SK-N-SH (cell line): Measurements from ENCODE around the gene CTBP1. TPM values are rescaled to one million over a fixed set of nuclear protein-coding genes. Genes with fewer than 3 reads are reported as not detected.

Source experiments
- CTCF ChIA-PET: fragments of 300-600, 350-600 bp; formaldehyde crosslinking; extraction: SDS; loops from one replicate; lab custom pipeline; 2021; lab: Yijun Ruan, JAX
- POLR2A ChIA-PET: fragments of 350-600 bp; sonication (Branson Sonifier 250); formaldehyde crosslinking; extraction: SDS; loops from one replicate; lab custom pipeline; 2020; ENCODE audit warnings: antibody characterized with exemption, inconsistent platforms; lab: Yijun Ruan, JAX
- DNase-seq: peaks from one replicate; pipeline ENCODE4 v3.0.0; 2012
- H2AFZ ChIP-seq: fragments of 200-600 bp; sonication (generic); 2 replicates; pipeline ENCODE4 v1.8.1; 2016; ENCODE audit warnings: antibody characterized with exemption, mild to moderate bottlenecking, low read depth
- H3F3A ChIP-seq: fragments of 200-600 bp; sonication (generic); replicated peaks from 2 replicates; pipeline ENCODE3; 2016; ENCODE audit warnings: antibody characterized with exemption, mild to moderate bottlenecking; ENCODE audit not compliant: insufficient read depth
- H3K27ac ChIP-seq, 2 experiments: fragments of 200-500 bp in 1 of 2; fragments of 200-600 bp in 1 of 2; sonication (Bioruptor generic) in 1 of 2; sonication (generic), shearing (Covaris generic) in 1 of 2; 2 replicates each; pipeline versions ENCODE4 v1.5.1 to v1.6.1; 2014 to 2016; ENCODE audit warnings: low read depth in 2 of 2, inconsistent platforms in 1 of 2, low read length in 1 of 2, mild to moderate bottlenecking in 1 of 2, mixed read lengths in 1 of 2
- H3K27me3 ChIP-seq: fragments of 200-600 bp; sonication (generic), shearing (Covaris generic); 2 replicates; pipeline ENCODE4 v1.6.1; 2016; ENCODE audit warnings: mixed run types; ENCODE audit not compliant: insufficient read depth
- H3K36me3 ChIP-seq, 2 experiments: fragments of 200-500 bp in 1 of 2; fragments of 200-600 bp in 1 of 2; sonication (Bioruptor generic) in 1 of 2; sonication (generic) in 1 of 2; replicated peaks in 1 of 2; 2 replicates each; pipeline versions ENCODE3 to v1.5.1; 2014 to 2016; ENCODE audit warnings: low read length in 1 of 2, mild to moderate bottlenecking in 1 of 2; ENCODE audit not compliant: insufficient read depth in 2 of 2, control insufficient read depth in 1 of 2
- H3K4me1 ChIP-seq, 2 experiments: fragments of 200-500 bp in 1 of 2; fragments of 200-600 bp in 1 of 2; sonication (Bioruptor generic) in 1 of 2; sonication (generic), shearing (Covaris generic) in 1 of 2; 2 replicates each; pipeline versions ENCODE4 v1.5.1 to v1.6.1; 2014 to 2016; ENCODE audit warnings: low read depth in 1 of 2, low read length in 1 of 2, mixed run types in 1 of 2; ENCODE audit not compliant: insufficient read depth in 2 of 2, control insufficient read depth in 1 of 2
- H3K4me2 ChIP-seq: fragments of 200-600 bp; sonication (generic), shearing (Covaris generic); 2 replicates; pipeline ENCODE4 v1.6.1; 2017; ENCODE audit warnings: mixed run types
- H3K4me3 ChIP-seq, 2 experiments: fragments of 200-500 bp in 1 of 2; fragments of 200-600 bp in 1 of 2; sonication (Bioruptor generic) in 1 of 2; sonication (generic), shearing (Covaris generic) in 1 of 2; 2 replicates each; pipeline versions ENCODE4 v1.5.1 to v1.8.1; 2014 to 2016; ENCODE audit warnings: low read depth in 2 of 2, inconsistent platforms in 1 of 2, low read length in 1 of 2, mild to moderate bottlenecking in 1 of 2, mixed read lengths in 1 of 2, moderate library complexity in 1 of 2
- H3K79me2 ChIP-seq: fragments of 200-600 bp; sonication (generic); 2 replicates; pipeline ENCODE4 v1.8.1; 2017; ENCODE audit warnings: mild to moderate bottlenecking; ENCODE audit not compliant: insufficient read depth
- H3K9ac ChIP-seq: fragments of 200-600 bp; sonication (generic); 2 replicates; pipeline ENCODE4 v1.6.1; 2017; ENCODE audit warnings: mixed run types
- H3K9me2 ChIP-seq: fragments of 200-600 bp; sonication (generic); 2 replicates; pipeline ENCODE4 v1.6.1; 2017; ENCODE audit warnings: mixed run types
- H3K9me3 ChIP-seq: fragments of 200-600 bp; sonication (generic); 2 replicates; pipeline ENCODE4 v1.6.1; 2017; ENCODE audit warnings: mixed run types, mild to moderate bottlenecking, moderate library complexity
- H4K20me1 ChIP-seq: fragments of 200-600 bp; sonication (generic); 2 replicates; pipeline ENCODE4 v1.6.1; 2017; ENCODE audit warnings: mild to moderate bottlenecking, mixed run types; ENCODE audit not compliant: insufficient read depth
- CHD2 ChIP-seq: fragments of 150-350 bp; IDR thresholded peaks from 2 replicates; pipeline ENCODE4 v1.6.1; 2018; ENCODE audit warnings: low read length; ENCODE audit not compliant: partially characterized antibody
- EP300 ChIP-seq, 2 experiments: IDR thresholded peaks; 2 replicates each; pipeline versions ENCODE4 v1.4.0 to v1.6.1; 2012; ENCODE audit warnings: borderline replicate concordance in 1 of 2, low read depth in 1 of 2, low read length in 1 of 2
- FOSL2 ChIP-seq: IDR thresholded peaks from 2 replicates; pipeline ENCODE4 v1.4.0; 2012; ENCODE audit warnings: low read depth, mild to moderate bottlenecking, moderate library complexity, borderline replicate concordance
- FOXJ3 ChIP-seq: sonication (generic); formaldehyde crosslinking; IDR thresholded peaks from 2 replicates; pipeline ENCODE4 v1.5.1; 2020; ENCODE audit warnings: mild to moderate bottlenecking, missing genetic modification reagents
- GABPA ChIP-seq: IDR thresholded peaks from 2 replicates; pipeline ENCODE4 v1.4.0; 2012; ENCODE audit warnings: low read depth, mild to moderate bottlenecking
- GATA2 ChIP-seq: sonication (generic); formaldehyde crosslinking; IDR thresholded peaks from 2 replicates; pipeline ENCODE4 v1.5.0; 2020; ENCODE audit warnings: mild to moderate bottlenecking, missing genetic modification reagents
- JUND ChIP-seq: IDR thresholded peaks from 2 replicates; pipeline ENCODE4 v1.4.0; 2012
- MEF2A ChIP-seq: IDR thresholded peaks from 2 replicates; pipeline ENCODE4 v1.4.0; 2012; ENCODE audit warnings: low read depth, borderline replicate concordance
- MXI1 ChIP-seq: IDR thresholded peaks from 2 replicates; pipeline ENCODE4 v1.6.1; 2012; ENCODE audit warnings: mild to moderate bottlenecking, low read depth, low read length, improper control_type of control experiment
- NFIC ChIP-seq: IDR thresholded peaks from 2 replicates; pipeline ENCODE4 v1.4.0; 2012; ENCODE audit warnings: borderline replicate concordance
- NRF1 ChIP-seq: IDR thresholded peaks from 2 replicates; pipeline ENCODE4 v1.6.1; 2012; ENCODE audit warnings: low read depth, mild to moderate bottlenecking, low read length
- POLR2AphosphoS5 ChIP-seq: IDR thresholded peaks from 2 replicates; pipeline ENCODE4 v1.6.1; 2012; ENCODE audit warnings: low read depth, low read length
- RAD21 ChIP-seq: IDR thresholded peaks from 2 replicates; pipeline ENCODE4 v1.6.1; 2012; ENCODE audit warnings: mild to moderate bottlenecking, low read length
- RFX5 ChIP-seq: IDR thresholded peaks from 2 replicates; pipeline ENCODE4 v1.6.1; 2012; ENCODE audit warnings: mild to moderate bottlenecking, improper control_type of control experiment, low read length
- SIN3A ChIP-seq: IDR thresholded peaks from 2 replicates; pipeline ENCODE4 v1.6.1; 2012; ENCODE audit warnings: low read depth, mild to moderate bottlenecking, low read length, moderate library complexity, borderline replicate concordance
- TCF12 ChIP-seq: IDR thresholded peaks from 2 replicates; pipeline ENCODE4 v1.4.0; 2012
- WGBS: methylation state at CpG from one replicate; pipeline ENCODE4 v1.1.6; 2017; ENCODE audit warnings: low lambda C conversion rate; 5-methylcytosine and 5-hydroxymethylcytosine counted together
- polyA plus RNA-seq, 3 experiments: library from polyadenylated mRNA; depleted of rRNA; stranded (reverse); fragments of >200 nt; gene quantifications; 2 replicates each; pipeline ENCODE4 v1.2.3, GENCODE V29; 2012
- TF ChIP-seq, protein P1 (sequence below): IDR thresholded peaks from 2 replicates; pipeline ENCODE4 v1.4.0; 2012; ENCODE audit warnings: low read depth, borderline replicate concordance
- TF ChIP-seq, protein P2 (sequence below): fragments of 150-350 bp; IDR thresholded peaks from 2 replicates; pipeline ENCODE4 v1.6.1; 2017; ENCODE audit warnings: antibody characterized with exemption, low read length, low read depth, borderline replicate concordance
- TF ChIP-seq, protein P3 (sequence below): fragments of 200-600 bp; sonication (generic); IDR thresholded peaks from 2 replicates; pipeline ENCODE4 v1.6.1; 2017; ENCODE audit warnings: antibody characterized with exemption, mild to moderate bottlenecking, moderate library complexity

The CTBP1 gene
- polyA plus RNA-seq, 1 of the 3 experiments (the other 2 are of a cell fraction) = 183 TPM

- H3F3A ChIP-seq = no peaks in the 10 kb centered on the region
- H3K9me2 ChIP-seq = no peaks in the 10 kb centered on the region
- H2AFZ ChIP-seq = no peak overlapping the region
- no peak overlapping the region for H3K4me3 ChIP-seq
- H3K4me1 ChIP-seq = peaks cover 8 to 55% of the 10 kb centered on the region in 2 experiments; a peak in 2 of 4 replicates
- DNase-seq = peak; percentile 83
- H4K20me1 ChIP-seq = no peaks in the 10 kb centered on the region
- no peaks in the 10 kb centered on the region for H3K79me2 ChIP-seq
- ChIA-PET CTCF (interaction anchor here (1.1 to 1.4 kb wide), 3 partner anchors 10 to 74 kb away, joined by 3 to 4 read pairs (median 3); no protein-coding TSS in a partner anchor), POLR2A (interaction anchor here (0.6 kb wide), 1 partner anchor 12 kb away, joined by 3 read pairs; no protein-coding TSS in a partner anchor)
- no peaks in the 10 kb centered on the region for H3K9me3 ChIP-seq
- no peaks in the 10 kb centered on the region for H3K27me3 ChIP-seq
- TF ChIP-seq, protein P1, sequence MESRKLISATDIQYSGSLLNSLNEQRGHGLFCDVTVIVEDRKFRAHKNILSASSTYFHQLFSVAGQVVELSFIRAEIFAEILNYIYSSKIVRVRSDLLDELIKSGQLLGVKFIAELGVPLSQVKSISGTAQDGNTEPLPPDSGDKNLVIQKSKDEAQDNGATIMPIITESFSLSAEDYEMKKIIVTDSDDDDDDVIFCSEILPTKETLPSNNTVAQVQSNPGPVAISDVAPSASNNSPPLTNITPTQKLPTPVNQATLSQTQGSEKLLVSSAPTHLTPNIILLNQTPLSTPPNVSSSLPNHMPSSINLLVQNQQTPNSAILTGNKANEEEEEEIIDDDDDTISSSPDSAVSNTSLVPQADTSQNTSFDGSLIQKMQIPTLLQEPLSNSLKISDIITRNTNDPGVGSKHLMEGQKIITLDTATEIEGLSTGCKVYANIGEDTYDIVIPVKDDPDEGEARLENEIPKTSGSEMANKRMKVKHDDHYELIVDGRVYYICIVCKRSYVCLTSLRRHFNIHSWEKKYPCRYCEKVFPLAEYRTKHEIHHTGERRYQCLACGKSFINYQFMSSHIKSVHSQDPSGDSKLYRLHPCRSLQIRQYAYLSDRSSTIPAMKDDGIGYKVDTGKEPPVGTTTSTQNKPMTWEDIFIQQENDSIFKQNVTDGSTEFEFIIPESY = no peak
- no peak for TF ChIP-seq NFIC
- 0 out of 2 replicates have a peak, but pooled peaks have one; percentile 8 for TF ChIP-seq RAD21
- TF ChIP-seq MEF2A = no peak
- no peak for TF ChIP-seq SIN3A
- no peak for TF ChIP-seq RFX5
- TF ChIP-seq CHD2 = no peak
- no peak for TF ChIP-seq GABPA
- TF ChIP-seq POLR2AphosphoS5 = no peak
- TF ChIP-seq, protein P2, sequence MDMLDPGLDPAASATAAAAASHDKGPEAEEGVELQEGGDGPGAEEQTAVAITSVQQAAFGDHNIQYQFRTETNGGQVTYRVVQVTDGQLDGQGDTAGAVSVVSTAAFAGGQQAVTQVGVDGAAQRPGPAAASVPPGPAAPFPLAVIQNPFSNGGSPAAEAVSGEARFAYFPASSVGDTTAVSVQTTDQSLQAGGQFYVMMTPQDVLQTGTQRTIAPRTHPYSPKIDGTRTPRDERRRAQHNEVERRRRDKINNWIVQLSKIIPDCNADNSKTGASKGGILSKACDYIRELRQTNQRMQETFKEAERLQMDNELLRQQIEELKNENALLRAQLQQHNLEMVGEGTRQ = no peak
- TF ChIP-seq GATA2 = no peak
- no peak for TF ChIP-seq JUND
- TF ChIP-seq NRF1 = no peak
- no peak for TF ChIP-seq FOSL2
- TF ChIP-seq EP300 (IDR thresholded peaks at IDR 0.05; ENCODE audit: borderline replicate concordance in 1 of 2, low read depth in 1 of 2, low read length in 1 of 2) = peak in 1 of 2 experiments; percentile 44; a peak in 1 of 4 replicates
- no peak for TF ChIP-seq MXI1
- peak; percentile 57 for TF ChIP-seq FOXJ3
- no peak for TF ChIP-seq TCF12
- TF ChIP-seq, protein P3, sequence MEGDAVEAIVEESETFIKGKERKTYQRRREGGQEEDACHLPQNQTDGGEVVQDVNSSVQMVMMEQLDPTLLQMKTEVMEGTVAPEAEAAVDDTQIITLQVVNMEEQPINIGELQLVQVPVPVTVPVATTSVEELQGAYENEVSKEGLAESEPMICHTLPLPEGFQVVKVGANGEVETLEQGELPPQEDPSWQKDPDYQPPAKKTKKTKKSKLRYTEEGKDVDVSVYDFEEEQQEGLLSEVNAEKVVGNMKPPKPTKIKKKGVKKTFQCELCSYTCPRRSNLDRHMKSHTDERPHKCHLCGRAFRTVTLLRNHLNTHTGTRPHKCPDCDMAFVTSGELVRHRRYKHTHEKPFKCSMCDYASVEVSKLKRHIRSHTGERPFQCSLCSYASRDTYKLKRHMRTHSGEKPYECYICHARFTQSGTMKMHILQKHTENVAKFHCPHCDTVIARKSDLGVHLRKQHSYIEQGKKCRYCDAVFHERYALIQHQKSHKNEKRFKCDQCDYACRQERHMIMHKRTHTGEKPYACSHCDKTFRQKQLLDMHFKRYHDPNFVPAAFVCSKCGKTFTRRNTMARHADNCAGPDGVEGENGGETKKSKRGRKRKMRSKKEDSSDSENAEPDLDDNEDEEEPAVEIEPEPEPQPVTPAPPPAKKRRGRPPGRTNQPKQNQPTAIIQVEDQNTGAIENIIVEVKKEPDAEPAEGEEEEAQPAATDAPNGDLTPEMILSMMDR = no peak
- H3K4me2 ChIP-seq = no peak overlapping the region
- H3K9ac ChIP-seq = no peak overlapping the region
- 85% methylated on average over 9 of the region's 25 CpGs for WGBS
- H3K27ac ChIP-seq = peak overlapping the region in 1 of 2 experiments; percentile 34; a peak in 1 of 4 replicates
- no peaks in the 10 kb centered on the region for H3K36me3 ChIP-seq
These were observed 43.9 kb downstream of the CTBP1 start for GRCh38 chr4:1204828-1205585.
